ENCODE data around the gene DOCK4.

DNA sequence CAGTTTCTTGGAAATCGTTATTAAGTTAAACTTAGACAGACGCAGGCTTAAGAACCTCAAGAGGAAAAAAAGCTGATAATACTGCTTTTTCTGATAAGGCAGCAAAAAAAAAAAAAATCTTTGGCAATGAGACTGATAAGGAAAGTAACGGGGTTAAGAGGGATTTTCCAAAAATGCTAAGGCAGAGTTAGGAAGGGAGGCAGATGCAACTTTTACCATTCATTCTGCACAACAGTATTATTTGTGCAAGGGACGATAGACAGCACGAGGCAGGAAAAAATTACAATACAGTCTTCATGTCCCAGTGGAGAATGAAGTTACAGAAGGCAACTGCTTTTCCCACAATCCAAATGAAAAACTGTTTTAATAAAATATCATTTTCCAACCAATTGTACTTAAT lies 194.0 kb downstream of the DOCK4 start:
- TF ChIP-seq, protein P1, sequence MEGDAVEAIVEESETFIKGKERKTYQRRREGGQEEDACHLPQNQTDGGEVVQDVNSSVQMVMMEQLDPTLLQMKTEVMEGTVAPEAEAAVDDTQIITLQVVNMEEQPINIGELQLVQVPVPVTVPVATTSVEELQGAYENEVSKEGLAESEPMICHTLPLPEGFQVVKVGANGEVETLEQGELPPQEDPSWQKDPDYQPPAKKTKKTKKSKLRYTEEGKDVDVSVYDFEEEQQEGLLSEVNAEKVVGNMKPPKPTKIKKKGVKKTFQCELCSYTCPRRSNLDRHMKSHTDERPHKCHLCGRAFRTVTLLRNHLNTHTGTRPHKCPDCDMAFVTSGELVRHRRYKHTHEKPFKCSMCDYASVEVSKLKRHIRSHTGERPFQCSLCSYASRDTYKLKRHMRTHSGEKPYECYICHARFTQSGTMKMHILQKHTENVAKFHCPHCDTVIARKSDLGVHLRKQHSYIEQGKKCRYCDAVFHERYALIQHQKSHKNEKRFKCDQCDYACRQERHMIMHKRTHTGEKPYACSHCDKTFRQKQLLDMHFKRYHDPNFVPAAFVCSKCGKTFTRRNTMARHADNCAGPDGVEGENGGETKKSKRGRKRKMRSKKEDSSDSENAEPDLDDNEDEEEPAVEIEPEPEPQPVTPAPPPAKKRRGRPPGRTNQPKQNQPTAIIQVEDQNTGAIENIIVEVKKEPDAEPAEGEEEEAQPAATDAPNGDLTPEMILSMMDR (IDR thresholded peaks at IDR 0.05; ENCODE audit: insufficient read depth, low read length, poor library complexity, severe bottlenecking), result no peak
- no peak for TF ChIP-seq EZH2phosphoT487 (conservative IDR thresholded peaks at IDR 0.05; ENCODE audit: low read length)
